Measurements from ENCODE around the gene ACADSB. TPM values are rescaled to one million over a fixed set of nuclear protein-coding genes. Genes with fewer than 3 reads are reported as not detected.

The ACADSB gene
- total RNA-seq, 1 donor from 2014 or later: 15.0 TPM

DNA sequence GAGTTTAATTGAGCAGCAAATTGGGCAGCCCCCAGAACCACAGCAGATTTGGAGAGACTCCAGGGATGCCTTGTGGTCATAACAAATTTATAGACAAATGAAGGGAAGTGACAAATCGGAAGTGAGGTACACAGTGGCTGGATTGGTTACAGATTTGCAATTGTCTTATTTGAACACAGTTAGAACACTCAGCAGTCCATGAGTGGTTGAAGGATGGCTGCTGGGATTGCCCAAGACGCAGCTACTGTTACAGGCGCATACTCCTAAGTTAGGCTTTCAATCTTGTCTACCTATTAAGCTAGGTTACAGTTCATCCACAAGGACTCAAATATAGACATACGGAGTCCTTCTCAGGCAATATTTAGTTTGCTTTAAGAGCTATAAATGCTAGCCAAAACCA is 7.4 kb downstream of the ACADSB start:
- no peaks in the 10 kb centered on the region for H4K20me1 ChIP-seq (ENCODE audit: low read depth)
- no peaks in the 10 kb centered on the region for H3K4me1 Mint-ChIP-seq
- H3K9me3 Mint-ChIP-seq: no peaks in the 10 kb centered on the region
- peaks cover 13% of the 10 kb centered on the region for H3K36me3 Mint-ChIP-seq
- H3F3A ChIP-seq (ENCODE audit: low read depth): peaks cover 2% of the 10 kb centered on the region
- H3K79me2 ChIP-seq (ENCODE audit: low read depth): no peaks in the 10 kb centered on the region
- DNase-seq (ENCODE audit: low spot score): no peak
- H3K4me3 ChIP-seq: no peak overlapping the region
- peaks cover 8% of the 10 kb centered on the region for H3K4me1 ChIP-seq
- TF ChIP-seq CTCF (IDR thresholded peaks at IDR 0.05) (no peak), EZH2phosphoT487 (IDR thresholded peaks at IDR 0.05) (no peak), EZH2 (IDR thresholded peaks at IDR 0.05) (no peak)
- no peak overlapping the region for H3K4me2 ChIP-seq
- H3K27me3 Mint-ChIP-seq (ENCODE audit: insufficient read depth, low read depth): no peaks in the 10 kb centered on the region
- no peak overlapping the region for H3K4me3 Mint-ChIP-seq
- H2AFZ ChIP-seq (replicated peaks): no peak overlapping the region
- H3K27me3 ChIP-seq: no peaks in the 10 kb centered on the region
- H3K9me3 ChIP-seq (ENCODE audit: low read depth): no peaks in the 10 kb centered on the region
- no peak overlapping the region for H3K27ac Mint-ChIP-seq
- H3K36me3 ChIP-seq: no peaks in the 10 kb centered on the region
- no peak overlapping the region for H3K9ac ChIP-seq
- H3K27ac ChIP-seq: no peak overlapping the region

DNA sequence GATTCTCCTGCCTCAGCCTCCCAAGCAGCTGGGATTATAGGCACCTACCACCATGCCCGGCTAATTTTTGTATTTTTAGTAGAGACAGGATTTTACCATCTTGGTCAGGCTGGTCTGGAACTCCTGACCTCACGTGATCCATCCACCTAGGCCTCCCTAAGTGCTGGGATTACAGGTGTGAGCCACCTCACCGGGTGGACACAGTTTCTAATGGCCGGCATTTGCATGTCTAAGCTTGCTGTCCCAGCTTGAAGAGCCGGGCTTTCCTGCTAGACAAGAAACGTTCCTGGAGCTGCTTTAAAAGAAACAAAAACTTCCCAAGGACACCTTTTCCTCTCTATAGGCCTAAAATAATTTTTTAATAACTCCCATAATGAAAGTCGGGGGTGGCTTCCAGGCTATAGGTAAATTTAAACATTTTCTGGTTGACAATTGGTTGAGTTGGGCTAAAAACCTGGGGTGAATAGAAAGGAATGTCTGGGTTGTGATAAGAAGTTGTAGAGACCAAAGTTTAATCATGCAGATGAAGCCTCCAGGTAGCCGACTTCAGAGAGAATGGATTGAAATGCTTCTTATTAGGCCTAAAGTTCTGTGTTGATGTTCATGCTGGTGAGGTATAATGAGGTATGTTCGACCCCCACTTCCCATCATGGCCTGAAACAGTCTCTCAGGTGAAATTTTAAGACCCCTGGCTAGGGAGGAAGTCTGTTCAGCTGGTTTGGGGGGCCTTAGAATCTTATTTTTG is 8.8 kb downstream of the ACADSB start:
- H3K9me3 ChIP-seq (ENCODE audit: low read depth): no peaks in the 10 kb centered on the region
- H3K27me3 ChIP-seq: no peaks in the 10 kb centered on the region
- Mint-ChIP-seq H3K27me3 (ENCODE audit: insufficient read depth, low read depth) (no peaks in the 10 kb centered on the region), H3K27ac (no peak overlapping the region), H3K36me3 (peaks cover 7% of the 10 kb centered on the region), H3K4me1 (peaks cover 5% of the 10 kb centered on the region), H3K9me3 (no peaks in the 10 kb centered on the region), H3K4me3 (no peak overlapping the region)
- no peak for TF ChIP-seq EZH2phosphoT487 (IDR thresholded peaks at IDR 0.05)
- no peak for TF ChIP-seq EZH2 (IDR thresholded peaks at IDR 0.05)
- TF ChIP-seq CTCF (IDR thresholded peaks at IDR 0.05): no peak
- H3F3A ChIP-seq (ENCODE audit: low read depth): peaks cover 2% of the 10 kb centered on the region
- H3K27ac ChIP-seq: no peak overlapping the region
- H2AFZ ChIP-seq (replicated peaks): no peak overlapping the region
- DNase-seq (ENCODE audit: low spot score): no peak
- H4K20me1 ChIP-seq (ENCODE audit: low read depth): no peaks in the 10 kb centered on the region
- H3K36me3 ChIP-seq: no peaks in the 10 kb centered on the region
- H3K9ac ChIP-seq: no peak overlapping the region
- no peaks in the 10 kb centered on the region for H3K79me2 ChIP-seq (ENCODE audit: low read depth)
- H3K4me3 ChIP-seq: no peak overlapping the region
- no peak overlapping the region for H3K4me2 ChIP-seq
- peaks cover 14% of the 10 kb centered on the region for H3K4me1 ChIP-seq

GRCh38 chr10:123018531-123018930 is 9.7 kb downstream of the ACADSB start:
- no peaks in the 10 kb centered on the region for H3K36me3 ChIP-seq
- TF ChIP-seq CTCF (IDR thresholded peaks at IDR 0.05) (no peak), EZH2phosphoT487 (IDR thresholded peaks at IDR 0.05) (no peak), EZH2 (IDR thresholded peaks at IDR 0.05) (no peak)
- peaks cover 6% of the 10 kb centered on the region for H3K36me3 Mint-ChIP-seq
- H2AFZ ChIP-seq (replicated peaks): no peak overlapping the region
- H3F3A ChIP-seq (ENCODE audit: low read depth): peaks cover 2% of the 10 kb centered on the region
- peak overlapping the region; percentile 62 for H3K27ac Mint-ChIP-seq
- H3K79me2 ChIP-seq (ENCODE audit: low read depth): no peaks in the 10 kb centered on the region
- H3K9ac ChIP-seq: no peak overlapping the region
- DNase-seq (ENCODE audit: low spot score): no peak
- no peaks in the 10 kb centered on the region for H3K9me3 Mint-ChIP-seq
- H3K4me2 ChIP-seq: no peak overlapping the region
- H3K4me1 ChIP-seq: peaks cover 21% of the 10 kb centered on the region
- H3K4me3 Mint-ChIP-seq: no peak overlapping the region
- H3K4me3 ChIP-seq: no peak overlapping the region
- no peaks in the 10 kb centered on the region for H3K27me3 Mint-ChIP-seq (ENCODE audit: insufficient read depth, low read depth)
- no peaks in the 10 kb centered on the region for H4K20me1 ChIP-seq (ENCODE audit: low read depth)
- peaks cover 11% of the 10 kb centered on the region for H3K4me1 Mint-ChIP-seq
- H3K27ac ChIP-seq: no peak overlapping the region
- no peaks in the 10 kb centered on the region for H3K27me3 ChIP-seq
- H3K9me3 ChIP-seq (ENCODE audit: low read depth): no peaks in the 10 kb centered on the region

All from neural progenitor cell (in vitro differentiated cells).